A673 (cell line): ENCODE measurements around the gene PRR35.

ENCODE experiments used
- CTCF ChIP-seq: fragments of 300-800, 200-600 bp; sonication (generic); conservative IDR thresholded peaks from 2 replicates; pipeline ENCODE4 v1.5.1; 2017; ENCODE audit warnings: low read depth, mild to moderate bottlenecking, antibody characterized with exemption, low read length, moderate library complexity, mixed read lengths
- EZH2 ChIP-seq: fragments of 200-600 bp; sonication (generic); IDR thresholded peaks from 2 replicates; pipeline ENCODE4 v1.6.1; 2017; ENCODE audit warnings: borderline replicate concordance, low read depth, mild to moderate bottlenecking, mixed read lengths, antibody characterized with exemption, low read length; ENCODE audit not compliant: poor library complexity, severe bottlenecking

GRCh38 chr16:588639-588888, 28.4 kb downstream of the PRR35 start:
- TF ChIP-seq CTCF (no peak), EZH2 (no peak)
